ENCODE results near the gene TRMT10B.

- TF ChIP-seq MYC (IDR thresholded peaks at IDR 0.05; ENCODE audit: borderline replicate concordance, low read length) (no peak), CTCF (IDR thresholded peaks at IDR 0.05) (no peak), RNF2 (IDR thresholded peaks at IDR 0.05; ENCODE audit: borderline replicate concordance, low read depth) (no peak), EP300 (IDR thresholded peaks at IDR 0.05) (no peak), RAD21 (conservative IDR thresholded peaks at IDR 0.05 in 1 of 2, IDR thresholded peaks at IDR 0.05 in 1 of 2) (no peak), ESRRA (IDR thresholded peaks at IDR 0.05; ENCODE audit: borderline replicate concordance, low read length) (no peak), RFX5 (IDR thresholded peaks at IDR 0.05) (no peak), POLR2A (IDR thresholded peaks at IDR 0.05; ENCODE audit: low read length) (no peak)
These were observed 20.7 kb upstream of the TRMT10B start for GRCh38 chr9:37732952-37733351.

Data from A549 (cell line).